Measurements from ENCODE around the gene PIK3R6.

The PIK3R6 gene

DNA sequence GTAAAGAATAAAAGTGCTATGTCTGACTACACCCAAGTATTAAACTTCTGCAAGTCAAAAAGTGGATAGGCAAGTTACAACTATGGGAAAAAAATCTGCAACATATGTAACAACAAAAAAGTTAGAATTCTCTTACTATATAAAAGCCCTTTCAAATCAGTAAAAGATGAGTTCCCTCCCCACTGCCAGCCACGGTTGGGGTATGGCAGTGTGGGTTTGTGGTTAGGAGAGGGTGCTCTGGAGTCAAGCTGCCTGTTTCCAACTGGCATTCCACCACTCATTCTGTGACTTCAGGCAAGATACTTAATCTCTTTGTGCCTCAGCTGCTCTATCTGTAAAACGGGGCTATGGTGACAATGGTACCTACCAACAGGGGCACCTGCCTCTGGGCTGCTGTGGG lies 41.7 kb downstream of the PIK3R6 start:
- no peak for DNase-seq (ENCODE audit: low spot score)
- Histone ChIP-seq H3K27ac (no peak overlapping the region), H3K4me3 (no peak overlapping the region)
- no peak for TF ChIP-seq CTCF (IDR thresholded peaks at IDR 0.05)

DNA sequence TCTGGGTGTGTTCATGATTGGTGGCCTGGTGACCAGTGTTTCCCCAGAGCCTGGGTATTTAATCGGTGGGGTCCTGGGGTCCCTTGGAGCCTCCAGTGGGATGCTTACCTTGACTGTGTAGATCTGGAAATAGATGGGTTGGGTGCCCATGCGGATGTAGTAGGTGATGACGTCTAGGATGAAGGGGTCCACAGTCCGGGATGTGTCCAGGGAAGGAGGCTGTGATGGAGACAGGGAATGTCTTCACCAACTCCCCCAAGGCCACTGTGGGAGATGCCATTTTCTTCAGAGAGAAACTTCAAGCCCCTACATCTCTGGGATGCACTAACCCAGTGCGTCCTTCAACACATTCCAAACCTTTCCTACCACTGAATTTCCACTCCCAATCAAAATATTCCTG lies 44.2 kb downstream of the PIK3R6 start:
- Histone ChIP-seq H3K4me3 (no peak overlapping the region), H3K27ac (no peak overlapping the region)
- TF ChIP-seq CTCF (IDR thresholded peaks at IDR 0.05) = no peak
- no peak for DNase-seq (ENCODE audit: low spot score)

DNA sequence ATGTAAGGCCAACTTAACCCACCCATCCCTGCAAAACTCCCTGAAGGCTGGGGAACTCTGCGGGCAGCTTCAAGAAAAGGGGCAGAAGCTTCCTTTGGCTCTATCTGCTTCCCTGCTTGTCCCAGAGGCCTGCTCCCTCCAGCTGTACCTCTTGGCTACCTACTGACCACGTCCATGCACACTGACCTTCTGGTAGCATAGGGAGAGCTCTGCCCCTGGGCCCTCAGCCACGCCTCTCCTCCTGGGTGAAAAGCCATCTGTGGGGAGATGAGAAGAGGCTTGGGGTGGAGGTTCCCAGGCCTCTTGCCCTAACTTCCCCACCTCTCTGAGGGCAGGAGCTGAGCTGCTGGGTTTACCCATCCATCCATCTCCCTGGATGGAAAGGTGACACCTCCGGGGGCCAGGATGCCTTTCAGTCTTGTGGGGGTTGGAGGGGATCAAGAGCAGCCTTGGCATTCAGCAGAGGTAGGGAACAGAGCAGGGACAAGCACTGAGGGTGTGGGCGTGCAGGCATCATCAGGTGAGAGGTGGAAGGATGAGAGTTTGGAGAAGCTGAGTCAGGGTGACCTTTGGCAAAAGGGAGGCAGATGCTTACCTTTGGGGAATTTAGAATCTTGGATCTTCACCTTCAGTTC lies 45.0 kb downstream of the PIK3R6 start:
- no peak overlapping the region for H3K27ac ChIP-seq
- no peak for TF ChIP-seq CTCF (IDR thresholded peaks at IDR 0.05)
- no peak for DNase-seq (ENCODE audit: low spot score)
- no peak overlapping the region for H3K4me3 ChIP-seq

- H3K4me3 ChIP-seq = no peak overlapping the region
- no peak for DNase-seq (ENCODE audit: low spot score)
- no peak overlapping the region for H3K27ac ChIP-seq
- no peak for TF ChIP-seq CTCF (IDR thresholded peaks at IDR 0.05)
Measured at GRCh38 chr17:8821446-8822105, 45.9 kb downstream of the PIK3R6 start.

GRCh38 chr17:8820311-8821010 lies 47.0 kb downstream of the PIK3R6 start:
- DNase-seq (ENCODE audit: low spot score) = no peak

GRCh38 chr17:8818654-8819330 lies 48.7 kb downstream of the PIK3R6 start:
- DNase-seq (ENCODE audit: low spot score) = no peak
- Histone ChIP-seq H3K4me3 (no peak overlapping the region), H3K27ac (no peak overlapping the region)
- TF ChIP-seq CTCF (IDR thresholded peaks at IDR 0.05) = no peak

More at GRCh38 chr17:8820311-8821010, 47.0 kb downstream of the PIK3R6 start:
- TF ChIP-seq CTCF (IDR thresholded peaks at IDR 0.05) = no peak
- H3K4me3 ChIP-seq = no peak overlapping the region
- no peak overlapping the region for H3K27ac ChIP-seq

Data from coronary artery (tissue), 2 donors.